ENCODE results near the gene EEF1AKMT4.
"Not testable (repeated sequence)": the region's sequence is repeated elsewhere in the genome, so short reads cannot be mapped to it uniquely, and the experiment has no call there.

EEF1AKMT4 gene

DNA sequence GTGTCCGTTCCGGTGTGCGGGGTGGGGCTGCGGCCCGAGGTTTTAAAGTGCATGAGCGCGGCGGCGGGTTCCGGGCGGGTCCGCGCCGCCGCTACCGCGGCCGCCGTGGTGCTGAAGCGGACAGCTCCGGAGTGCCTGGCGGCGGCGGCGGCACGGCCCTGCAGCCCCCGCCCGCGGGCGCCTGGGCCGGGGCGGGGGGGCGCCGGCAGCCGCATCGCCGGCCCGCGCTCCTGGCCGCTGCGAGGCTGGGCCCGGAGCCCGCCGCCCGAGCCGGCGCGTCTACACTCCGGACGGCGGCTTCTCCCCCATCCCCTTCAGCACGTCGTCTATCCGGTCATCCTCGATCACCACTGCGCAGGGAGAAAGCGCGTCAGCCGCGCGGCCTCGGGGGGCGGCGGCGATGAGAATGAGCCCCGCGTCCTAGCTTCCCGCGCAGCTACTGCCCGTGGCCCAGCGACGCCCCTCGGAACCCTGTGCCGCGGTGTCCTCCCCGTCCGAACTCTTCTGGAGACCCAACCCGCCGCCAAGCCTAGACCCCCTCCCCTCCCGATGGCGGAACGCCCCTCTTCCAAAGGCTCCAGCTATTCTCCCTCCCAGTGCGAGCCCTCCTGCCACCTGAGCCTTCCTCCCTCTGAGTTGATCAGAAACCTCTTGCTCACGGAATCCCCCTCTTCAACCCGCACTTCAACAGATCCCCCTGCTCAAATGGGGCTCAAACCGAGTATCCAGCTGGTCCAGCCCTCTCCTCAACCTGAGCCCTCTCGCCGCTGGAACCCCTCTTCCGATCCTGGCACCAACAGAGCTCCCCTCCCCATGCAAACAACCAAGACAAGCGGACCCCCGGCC lies 10.6 kb downstream of the EEF1AKMT4 start:
- DNase-seq = peak in 13 of 56 donors; percentile 10 to 51 (median 23)

GRCh38 chr3:184260724-184261269 lies 11.3 kb downstream of the EEF1AKMT4 start:
- peak in 3 of 56 donors; percentile 11 to 17 (median 12) for DNase-seq

- DNase-seq = peak in 34 of 56 donors; percentile 13 to 79 (median 44)
Measured at GRCh38 chr3:184261270-184261853, 11.9 kb downstream of the EEF1AKMT4 start, which contains the start of gene CAMK2N2. CAMK2N2 (minus strand) TSS chr3:184261553; CDS start chr3:184261285, 268 bp downstream.

GRCh38 chr3:184261854-184262763 lies 12.6 kb downstream of the EEF1AKMT4 start:
- DNase-seq = peak in 2 of 56 donors; percentile 6 to 17

- DNase-seq = no peak
Measured at GRCh38 chr3:184262764-184263179, 13.3 kb downstream of the EEF1AKMT4 start.

DNA sequence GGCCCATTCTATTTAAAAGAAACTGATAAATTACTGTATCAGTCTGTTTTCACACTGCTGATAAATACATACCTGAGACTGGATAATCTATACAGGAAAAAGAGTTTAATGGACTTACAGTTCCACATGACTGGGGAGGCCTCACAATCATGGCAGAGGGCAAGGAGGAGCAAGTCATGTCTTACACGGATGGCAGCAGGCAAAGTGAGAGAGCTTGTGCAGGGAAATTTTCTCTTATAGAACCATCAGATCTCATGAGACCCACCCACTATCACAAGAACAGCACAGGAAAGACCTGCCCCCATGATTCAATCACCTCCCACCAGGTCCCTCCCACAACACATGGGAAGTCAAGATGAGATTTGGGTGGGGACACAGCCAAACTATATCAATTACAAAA lies 17.8 kb downstream of the EEF1AKMT4 start:
- DNase-seq = not testable (repeated sequence)

- no peak for DNase-seq
Measured at GRCh38 chr3:184272269-184272668, 22.8 kb downstream of the EEF1AKMT4 start.

DNA sequence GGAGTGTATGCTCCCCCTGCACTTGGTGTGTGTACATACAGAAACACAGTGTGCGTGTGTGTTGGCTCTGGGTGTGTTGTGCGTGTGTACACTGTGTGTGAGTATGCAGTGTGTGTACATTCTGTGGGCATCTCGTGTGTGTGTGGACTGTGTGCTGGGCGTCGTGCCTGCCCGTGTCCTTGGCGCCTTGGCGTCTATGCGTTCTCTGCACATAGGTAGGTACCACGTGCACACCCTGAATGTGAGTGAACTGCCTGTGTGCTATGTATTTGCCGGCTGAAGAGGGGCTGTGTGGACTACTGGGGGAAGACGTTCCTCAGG lies 25.9 kb downstream of the EEF1AKMT4 start:
- no peak for DNase-seq

DNA sequence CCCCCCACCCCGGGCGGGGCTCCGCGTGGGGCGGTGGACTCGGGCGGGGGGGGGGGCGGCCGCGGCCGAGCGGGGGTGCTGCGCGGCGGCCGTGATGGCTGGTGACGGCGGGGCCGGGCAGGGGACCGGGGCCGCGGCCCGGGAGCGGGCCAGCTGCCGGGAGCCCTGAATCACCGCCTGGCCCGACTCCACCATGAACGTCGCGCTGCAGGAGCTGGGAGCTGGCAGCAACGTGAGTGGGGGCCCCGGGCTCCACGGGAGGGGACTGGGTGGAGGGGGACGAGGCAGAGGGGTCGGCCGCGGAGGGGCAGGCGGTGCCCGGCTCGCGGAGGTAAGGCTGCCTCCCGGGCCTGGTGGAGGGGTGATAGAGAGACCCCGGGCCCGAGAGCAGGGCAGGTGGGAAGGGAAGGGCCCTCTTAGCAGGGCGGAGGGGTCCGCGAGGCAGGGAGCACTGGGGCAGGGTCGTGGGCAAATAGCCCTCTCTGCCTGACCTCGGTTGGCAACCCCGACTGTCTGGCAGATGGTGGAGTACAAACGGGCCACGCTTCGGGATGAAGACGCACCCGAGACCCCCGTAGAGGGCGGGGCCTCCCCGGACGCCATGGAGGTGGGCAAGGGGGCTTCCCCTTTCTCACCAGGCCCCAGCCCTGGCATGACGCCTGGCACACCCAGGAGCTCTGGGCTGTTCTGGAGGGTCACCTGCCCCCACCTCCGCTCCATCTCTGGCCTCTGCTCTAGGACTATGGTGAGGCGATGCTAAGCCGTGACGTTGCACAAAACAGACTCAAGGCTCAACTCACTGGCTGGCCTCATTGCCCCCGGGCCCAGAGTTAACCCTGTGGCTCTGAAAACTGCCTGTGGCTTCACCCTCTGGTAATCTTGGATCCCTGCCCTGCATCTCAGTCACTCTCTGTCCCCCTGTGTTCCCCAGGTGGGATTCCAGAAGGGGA lies 26.8 kb downstream of the EEF1AKMT4 start, which contains the start of gene ECE2:
Gene ECE2 (plus strand): TSS at position 62 of the 950 bp plus-strand sequence. CDS start 132 bp downstream, at position 194.
- DNase-seq = peak in 6 of 56 donors; percentile 10 to 49 (median 29)

DNA sequence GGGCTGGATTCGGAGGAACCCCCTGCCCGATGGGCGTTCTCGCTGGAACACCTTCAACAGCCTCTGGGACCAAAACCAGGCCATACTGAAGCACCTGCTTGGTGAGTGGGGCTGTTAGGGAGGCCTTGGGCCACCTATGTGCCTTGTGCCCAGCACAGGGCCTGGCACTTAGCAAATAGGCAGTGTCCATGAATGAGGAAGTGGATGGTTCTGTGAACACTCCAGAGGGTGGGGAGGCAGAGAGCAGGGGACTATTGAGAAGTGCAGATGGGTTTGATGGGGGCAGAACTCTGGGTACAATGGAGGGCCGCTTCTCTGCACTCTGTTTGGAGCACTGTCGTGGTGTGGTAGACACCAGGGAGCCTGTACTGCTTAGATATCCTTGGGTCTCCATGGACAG lies 27.9 kb downstream of the EEF1AKMT4 start:
- DNase-seq = no peak

- no peak for DNase-seq
Measured at GRCh38 chr3:184282941-184283340, 33.5 kb downstream of the EEF1AKMT4 start.

DNA sequence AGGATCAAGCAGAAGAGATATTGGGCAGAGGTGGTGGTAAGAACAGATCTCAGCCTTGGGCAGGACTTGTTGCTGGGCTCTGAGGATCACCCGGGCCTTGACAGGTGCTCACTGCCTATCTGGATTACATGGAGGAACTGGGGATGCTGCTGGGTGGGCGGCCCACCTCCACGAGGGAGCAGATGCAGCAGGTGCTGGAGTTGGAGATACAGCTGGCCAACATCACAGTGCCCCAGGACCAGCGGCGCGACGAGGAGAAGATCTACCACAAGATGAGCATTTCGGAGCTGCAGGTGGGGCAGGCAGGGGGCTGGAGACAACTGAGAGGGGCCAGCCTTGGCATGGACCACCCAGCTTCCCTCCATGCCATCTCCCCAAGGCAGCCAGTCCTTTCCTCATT lies 34.2 kb downstream of the EEF1AKMT4 start:
- no peak for DNase-seq

GRCh38 chr3:184284696-184285095 lies 35.2 kb downstream of the EEF1AKMT4 start:
- DNase-seq = peak in 30 of 56 donors; percentile 5 to 56 (median 23)

DNA sequence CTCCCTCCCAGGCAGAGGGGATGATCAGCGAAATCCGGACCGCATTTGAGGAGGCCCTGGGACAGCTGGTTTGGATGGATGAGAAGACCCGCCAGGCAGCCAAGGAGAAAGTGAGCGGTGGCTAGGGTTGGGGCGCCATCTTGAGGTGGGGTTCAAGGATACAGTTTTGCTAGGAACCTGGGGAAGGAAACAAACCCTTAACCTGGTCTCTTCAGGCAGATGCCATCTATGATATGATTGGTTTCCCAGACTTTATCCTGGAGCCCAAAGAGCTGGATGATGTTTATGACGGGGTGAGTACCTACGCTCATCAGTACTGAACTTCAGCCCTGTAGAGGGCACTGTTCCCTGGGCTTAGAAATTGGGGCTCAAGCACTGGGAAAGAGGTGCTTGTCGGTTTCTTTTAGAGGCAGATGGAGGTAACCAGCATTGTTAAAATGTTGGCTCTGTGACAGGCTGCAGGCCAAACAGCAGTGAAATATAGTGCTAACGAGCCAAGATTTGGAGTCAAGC lies 40.0 kb downstream of the EEF1AKMT4 start:
- peak in 31 of 56 donors; percentile 2 to 66 (median 17) for DNase-seq

DNA sequence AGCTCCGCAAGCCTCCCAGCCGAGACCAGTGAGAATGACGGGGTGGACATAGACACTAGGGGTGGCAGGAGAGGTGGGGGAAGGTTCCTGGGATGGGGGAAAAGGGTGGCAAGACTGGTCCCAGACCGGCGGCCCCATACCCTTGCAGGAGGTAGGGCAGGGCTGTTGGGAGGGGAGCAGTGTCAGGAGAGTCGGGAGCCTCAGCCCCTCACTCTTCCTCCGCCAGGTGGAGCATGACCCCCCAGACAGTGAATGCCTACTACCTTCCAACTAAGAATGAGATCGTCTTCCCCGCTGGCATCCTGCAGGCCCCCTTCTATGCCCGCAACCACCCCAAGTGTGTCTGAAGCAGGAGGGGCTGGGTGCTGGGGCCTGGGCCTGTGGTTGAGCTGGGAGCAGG lies 40.9 kb downstream of the EEF1AKMT4 start:
- no peak for DNase-seq

DNA sequence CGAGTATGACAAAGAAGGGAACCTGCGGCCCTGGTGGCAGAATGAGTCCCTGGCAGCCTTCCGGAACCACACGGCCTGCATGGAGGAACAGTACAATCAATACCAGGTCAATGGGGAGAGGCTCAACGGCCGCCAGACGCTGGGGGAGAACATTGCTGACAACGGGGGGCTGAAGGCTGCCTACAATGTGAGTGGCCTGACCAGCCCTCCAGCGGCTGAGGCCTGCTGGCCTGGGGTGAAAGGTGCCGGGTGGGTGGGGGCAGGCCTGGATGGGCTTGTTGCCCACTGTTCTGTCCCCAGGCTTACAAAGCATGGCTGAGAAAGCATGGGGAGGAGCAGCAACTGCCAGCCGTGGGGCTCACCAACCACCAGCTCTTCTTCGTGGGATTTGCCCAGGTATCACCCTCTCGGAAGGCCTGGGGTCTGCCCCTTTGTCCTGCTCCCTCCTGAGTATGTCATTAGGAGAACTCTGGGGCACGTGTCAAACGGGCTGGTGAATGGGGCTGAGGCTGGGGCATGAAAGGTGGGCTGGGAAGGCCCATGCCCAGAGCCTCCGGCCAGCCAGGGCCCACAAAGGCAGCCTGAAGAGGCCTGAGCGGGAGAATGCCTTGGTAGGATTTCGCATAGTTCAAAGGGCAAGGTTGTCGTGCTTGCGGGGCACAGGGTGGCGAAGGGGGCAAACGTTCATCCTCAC lies 41.7 kb downstream of the EEF1AKMT4 start:
- DNase-seq = no peak

- DNase-seq = no peak
Measured at GRCh38 chr3:184291738-184292445, 42.4 kb downstream of the EEF1AKMT4 start.

DNA sequence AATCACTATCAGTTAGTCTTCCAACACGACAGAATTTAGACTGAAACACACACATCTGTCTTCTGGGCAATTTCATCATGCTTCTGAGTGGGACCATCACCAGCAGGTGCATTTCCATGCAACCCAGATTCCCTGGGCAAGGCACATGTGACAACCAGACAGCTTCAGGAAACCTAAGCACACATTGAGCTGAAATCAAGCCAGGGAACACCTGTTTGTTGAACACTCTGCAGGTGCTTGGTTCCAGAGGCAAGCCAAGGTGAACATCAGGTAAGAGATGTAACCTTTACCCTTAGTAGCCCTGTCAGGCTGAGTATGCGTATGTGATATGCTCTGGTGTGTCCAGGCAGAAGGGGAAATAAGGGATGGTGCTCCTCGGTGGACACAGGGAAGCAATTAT lies 46.3 kb downstream of the EEF1AKMT4 start:
- DNase-seq = no peak

Measured in nucleus accumbens (tissue), 56 donors.